Neural progenitor cell (in vitro differentiated cells): ENCODE results near the gene ADGRD1. TPM values are rescaled to one million over a fixed set of nuclear protein-coding genes. Genes with fewer than 3 reads are reported as not detected.

Experiments
- DNase-seq: peaks from one replicate; pipeline ENCODE4 v3.0.0-alpha.2; 2016; ENCODE audit warnings: low spot score
- H2AFZ ChIP-seq: fragments of 200-600 bp; sonication (generic); replicated peaks from 2 replicates; pipeline ENCODE4 v1.6.1; 2016; ENCODE audit warnings: antibody characterized with exemption
- H3F3A ChIP-seq: fragments of 200-600 bp; sonication (generic); 2 replicates; pipeline ENCODE4 v1.6.1; 2016; ENCODE audit warnings: antibody characterized with exemption, low read depth
- H3K27ac ChIP-seq: fragments of 200-600 bp; sonication (generic); 2 replicates; pipeline ENCODE4 v1.5.1; 2016; ENCODE audit warnings: mild to moderate bottlenecking
- H3K27me3 ChIP-seq: fragments of 200-600 bp; sonication (generic); 2 replicates; pipeline ENCODE4 v1.6.1; 2016; ENCODE audit warnings: mild to moderate bottlenecking, moderate library complexity
- H3K36me3 ChIP-seq: fragments of 200-600 bp; sonication (generic); 2 replicates; pipeline ENCODE4 v1.5.1; 2016
- H3K4me1 ChIP-seq: fragments of 200-600 bp; sonication (generic); 2 replicates; pipeline ENCODE4 v1.6.1; 2016; ENCODE audit warnings: mixed run types
- H3K4me2 ChIP-seq: fragments of 200-600 bp; sonication (generic); 2 replicates; pipeline ENCODE4 v1.6.1; 2016
- H3K4me3 ChIP-seq: fragments of 200-600 bp; sonication (generic); 2 replicates; pipeline ENCODE4 v1.5.1; 2016
- H3K79me2 ChIP-seq: fragments of 200-600 bp; sonication (generic); 2 replicates; pipeline ENCODE4 v1.6.1; 2016; ENCODE audit warnings: low read depth
- H3K9ac ChIP-seq: fragments of 200-600 bp; sonication (generic); 2 replicates; pipeline ENCODE4 v1.6.1; 2016
- H3K9me3 ChIP-seq: fragments of 200-600 bp; sonication (generic); 2 replicates; pipeline ENCODE4 v1.5.1; 2016; ENCODE audit warnings: low read depth
- H4K20me1 ChIP-seq: fragments of 200-600 bp; sonication (generic); 2 replicates; pipeline ENCODE4 v1.6.1; 2016; ENCODE audit warnings: low read depth
- H3K27ac Mint-ChIP-seq: 3 replicates; pipeline ENCODE4 v1.8.0; 2021; ENCODE audit warnings: mixed read lengths
- H3K27me3 Mint-ChIP-seq: 2 replicates; pipeline ENCODE4 v1.8.0; 2022; ENCODE audit warnings: low read depth, mild to moderate bottlenecking, inconsistent platforms, moderate library complexity, mixed read lengths; ENCODE audit not compliant: insufficient read depth
- H3K36me3 Mint-ChIP-seq: 3 replicates; pipeline ENCODE4 v1.8.0; 2021; ENCODE audit warnings: mixed read lengths
- H3K4me1 Mint-ChIP-seq: 3 replicates; pipeline ENCODE4 v1.8.0; 2021; ENCODE audit warnings: mixed read lengths
- H3K4me3 Mint-ChIP-seq: 3 replicates; pipeline ENCODE4 v1.8.0; 2021; ENCODE audit warnings: mild to moderate bottlenecking, moderate library complexity, mixed read lengths
- H3K9me3 Mint-ChIP-seq: 3 replicates; pipeline ENCODE4 v1.8.0; 2020; ENCODE audit warnings: mixed read lengths
- CTCF ChIP-seq: fragments of 200-600 bp; sonication (generic); IDR thresholded peaks from 2 replicates; pipeline ENCODE4 v1.5.1; 2017; ENCODE audit warnings: antibody characterized with exemption, mild to moderate bottlenecking
- EZH2 ChIP-seq: fragments of 200-600 bp; sonication (generic); IDR thresholded peaks from 2 replicates; pipeline ENCODE4 v1.6.1; 2017; ENCODE audit warnings: antibody characterized with exemption, mild to moderate bottlenecking, moderate library complexity
- EZH2phosphoT487 ChIP-seq: fragments of 200-600 bp; sonication (generic); IDR thresholded peaks from 2 replicates; pipeline ENCODE4 v1.6.1; 2017; ENCODE audit warnings: antibody characterized with exemption
- total RNA-seq: library from RNA; depleted of rRNA; stranded (reverse); fragments of >200 nt; gene quantifications from 2 replicates; pipeline ENCODE4 v1.2.3, GENCODE V29; 2015; ENCODE audit warnings: low replicate concordance

ADGRD1 gene
- total RNA-seq, 1 donor from 2014 or later, result not detected

DNA sequence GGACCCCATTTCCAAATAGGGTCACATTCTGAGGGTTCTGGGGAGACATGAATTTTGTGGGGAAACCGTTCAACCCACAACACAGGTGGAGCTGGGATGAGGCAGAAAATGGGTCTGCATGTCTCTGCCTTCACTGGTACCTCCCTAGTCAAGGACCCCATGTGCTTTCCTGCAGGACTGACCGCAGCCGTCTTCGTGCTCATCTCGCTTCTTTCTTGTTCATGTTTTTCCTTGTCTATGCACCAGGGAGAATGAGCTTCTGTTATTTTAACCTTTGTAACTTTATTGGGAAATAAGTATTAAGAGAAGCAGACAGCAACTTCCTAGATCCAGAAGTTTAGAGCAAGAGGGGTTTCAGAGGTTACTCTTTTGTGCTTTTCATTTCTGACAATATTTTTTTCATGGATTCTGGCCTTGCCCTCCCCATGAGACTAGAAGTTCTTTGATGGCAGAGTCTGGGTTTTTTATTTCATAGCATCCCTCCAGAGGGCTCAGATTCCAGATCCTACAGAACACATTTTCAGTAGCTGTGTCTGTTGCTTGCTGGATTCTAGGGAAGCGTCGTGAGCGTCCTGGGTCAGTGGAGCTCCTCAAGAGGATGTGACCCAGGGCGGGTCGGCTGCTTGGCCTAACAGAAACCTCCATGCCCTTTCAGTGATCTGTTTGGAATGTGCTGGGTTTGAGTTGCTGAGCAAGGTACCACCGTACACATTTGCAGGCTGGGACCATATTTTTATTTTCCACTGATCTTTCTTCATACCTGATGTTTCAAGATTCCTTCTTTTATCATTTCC is 104.2 kb downstream of the ADGRD1 start:
- Histone ChIP-seq H3K27ac (no peak overlapping the region), H3K9ac (no peak overlapping the region), H3K9me3 (no peaks in the 10 kb centered on the region), H3K27me3 (no peaks in the 10 kb centered on the region), H3K4me3 (no peak overlapping the region), H3K4me2 (no peak overlapping the region), H2AFZ (no peak overlapping the region), H3F3A (no peaks in the 10 kb centered on the region), H4K20me1 (no peaks in the 10 kb centered on the region), H3K79me2 (no peaks in the 10 kb centered on the region), H3K4me1 (no peaks in the 10 kb centered on the region), H3K36me3 (no peaks in the 10 kb centered on the region)
- TF ChIP-seq EZH2 (no peak), CTCF (no peak), EZH2phosphoT487 (no peak)
- Mint-ChIP-seq H3K4me1 (peaks cover 10% of the 10 kb centered on the region), H3K9me3 (no peaks in the 10 kb centered on the region), H3K4me3 (no peak overlapping the region), H3K27me3 (no peaks in the 10 kb centered on the region), H3K27ac (no peak overlapping the region), H3K36me3 (no peaks in the 10 kb centered on the region)
- DNase-seq, result no peak

DNA sequence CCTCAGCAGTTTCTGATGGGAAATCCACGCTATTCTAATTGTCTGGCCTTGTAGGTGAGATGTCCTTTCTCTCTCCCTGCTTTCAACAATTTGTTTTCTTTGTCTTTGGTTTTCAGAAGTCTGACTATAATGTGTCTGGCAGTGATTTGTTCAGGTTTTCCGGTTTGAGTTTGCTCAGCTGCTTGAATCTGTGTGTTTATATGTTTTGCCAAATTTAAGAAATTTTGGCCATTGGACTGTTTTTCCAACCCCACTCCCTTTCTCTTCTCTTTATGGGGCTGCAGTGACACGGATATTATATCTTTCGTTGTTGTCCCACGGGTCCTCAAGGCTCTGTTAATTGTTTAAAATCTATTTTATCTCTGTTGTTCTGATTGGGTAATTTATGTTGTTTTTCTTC is 105.0 kb downstream of the ADGRD1 start:
- H3K4me1 Mint-ChIP-seq, result peaks cover 10% of the 10 kb centered on the region
- H2AFZ ChIP-seq, result no peak overlapping the region
- no peak overlapping the region for H3K27ac Mint-ChIP-seq
- H3F3A ChIP-seq, result no peaks in the 10 kb centered on the region
- H3K4me3 ChIP-seq, result no peak overlapping the region
- H3K36me3 ChIP-seq, result no peaks in the 10 kb centered on the region
- no peaks in the 10 kb centered on the region for H3K27me3 ChIP-seq
- H3K27ac ChIP-seq, result no peak overlapping the region
- H3K9me3 ChIP-seq, result no peaks in the 10 kb centered on the region
- no peak for DNase-seq
- H3K9me3 Mint-ChIP-seq, result no peaks in the 10 kb centered on the region
- no peaks in the 10 kb centered on the region for H3K79me2 ChIP-seq
- H4K20me1 ChIP-seq, result no peaks in the 10 kb centered on the region
- H3K4me3 Mint-ChIP-seq, result no peak overlapping the region
- no peak overlapping the region for H3K4me2 ChIP-seq
- TF ChIP-seq EZH2phosphoT487 (no peak), CTCF (no peak), EZH2 (no peak)
- H3K36me3 Mint-ChIP-seq, result no peaks in the 10 kb centered on the region
- H3K9ac ChIP-seq, result no peak overlapping the region
- no peaks in the 10 kb centered on the region for H3K4me1 ChIP-seq
- H3K27me3 Mint-ChIP-seq, result no peaks in the 10 kb centered on the region

DNA sequence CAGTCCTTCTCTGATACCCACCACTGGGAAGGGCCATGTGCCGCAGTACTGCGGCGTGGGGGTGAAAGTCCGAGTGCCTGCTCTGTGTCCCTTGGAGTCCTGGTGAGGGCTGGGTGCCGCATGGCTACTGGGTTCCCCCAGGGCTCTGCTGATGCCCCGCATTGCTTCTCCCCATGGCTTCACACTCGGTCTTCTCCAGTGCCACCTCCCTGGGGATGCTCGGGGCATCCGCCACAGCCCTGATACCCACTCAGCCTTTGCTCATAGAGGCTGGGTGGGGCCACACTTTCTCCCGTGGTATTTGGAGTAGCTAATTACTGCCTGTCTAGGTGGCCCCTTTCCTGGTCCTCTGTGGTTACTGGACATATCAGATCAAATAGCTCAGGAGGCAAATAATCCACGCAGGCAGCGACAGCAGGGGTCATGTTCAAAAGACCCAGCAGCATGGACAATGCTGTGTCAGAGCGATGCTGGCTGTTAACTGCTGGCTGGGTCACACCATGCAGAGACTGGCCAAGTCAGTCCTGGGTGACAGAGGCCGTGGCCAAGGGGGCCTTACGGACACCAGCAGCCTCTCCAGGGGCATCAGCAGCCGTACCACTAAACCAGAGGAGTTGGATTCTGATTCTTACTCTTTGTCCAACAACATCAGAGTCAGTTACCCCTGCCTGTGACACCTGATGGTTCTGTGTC is 106.5 kb downstream of the ADGRD1 start:
- Histone ChIP-seq H3K79me2 (no peaks in the 10 kb centered on the region), H3K9me3 (no peaks in the 10 kb centered on the region), H3K36me3 (no peaks in the 10 kb centered on the region), H4K20me1 (no peaks in the 10 kb centered on the region), H3K4me2 (no peak overlapping the region), H2AFZ (no peak overlapping the region), H3F3A (no peaks in the 10 kb centered on the region), H3K27ac (no peak overlapping the region), H3K4me3 (no peak overlapping the region), H3K9ac (no peak overlapping the region), H3K4me1 (no peaks in the 10 kb centered on the region), H3K27me3 (no peaks in the 10 kb centered on the region)
- Mint-ChIP-seq H3K27me3 (peaks cover 3% of the 10 kb centered on the region), H3K4me3 (no peak overlapping the region), H3K27ac (no peak overlapping the region), H3K9me3 (no peaks in the 10 kb centered on the region), H3K4me1 (peaks cover 10% of the 10 kb centered on the region), H3K36me3 (no peaks in the 10 kb centered on the region)
- TF ChIP-seq EZH2 (no peak), EZH2phosphoT487 (no peak), CTCF (no peak)
- no peak for DNase-seq
